ENCODE results near the gene PRDM16. TPM values are rescaled to one million over a fixed set of nuclear protein-coding genes. Genes with fewer than 3 reads are reported as not detected.

PRDM16 gene
- total and polyA plus RNA-seq, 2 of the 13 experiments (the other 11 are each of a cell fraction or from before 2014, with no cell fraction given): 0.15 to 0.81 TPM

GRCh38 chr1:3292051-3292722, 223.2 kb downstream of the PRDM16 start (continued):
- TF ChIP-seq, protein P1, sequence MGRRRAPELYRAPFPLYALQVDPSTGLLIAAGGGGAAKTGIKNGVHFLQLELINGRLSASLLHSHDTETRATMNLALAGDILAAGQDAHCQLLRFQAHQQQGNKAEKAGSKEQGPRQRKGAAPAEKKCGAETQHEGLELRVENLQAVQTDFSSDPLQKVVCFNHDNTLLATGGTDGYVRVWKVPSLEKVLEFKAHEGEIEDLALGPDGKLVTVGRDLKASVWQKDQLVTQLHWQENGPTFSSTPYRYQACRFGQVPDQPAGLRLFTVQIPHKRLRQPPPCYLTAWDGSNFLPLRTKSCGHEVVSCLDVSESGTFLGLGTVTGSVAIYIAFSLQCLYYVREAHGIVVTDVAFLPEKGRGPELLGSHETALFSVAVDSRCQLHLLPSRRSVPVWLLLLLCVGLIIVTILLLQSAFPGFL (CRISPR knock-in tag; IDR thresholded peaks at IDR 0.05): no peak
- TF ChIP-seq ZNF614 (CRISPR knock-in tag; IDR thresholded peaks at IDR 0.05; ENCODE audit: borderline replicate concordance) (no peak), ZNF580 (CRISPR knock-in tag; IDR thresholded peaks at IDR 0.05; ENCODE audit: borderline replicate concordance, low read depth) (0 out of 2 replicates have a peak, but pooled peaks have one; percentile 24), MAFF (IDR thresholded peaks at IDR 0.05; ENCODE audit: low read depth, low read length) (no peak), ZNF790 (CRISPR knock-in tag; IDR thresholded peaks at IDR 0.05; ENCODE audit: borderline replicate concordance) (no peak), NONO (IDR thresholded peaks at IDR 0.05) (no peak), NONO (CRISPR knock-in tag; conservative IDR thresholded peaks at IDR 0.05) (no peak), KMT2A (CRISPR knock-in tag; IDR thresholded peaks at IDR 0.05) (no peak), ZNF333 (CRISPR knock-in tag; IDR thresholded peaks at IDR 0.05; ENCODE audit: borderline replicate concordance) (no peak), ZNF430 (CRISPR knock-in tag; IDR thresholded peaks at IDR 0.05) (no peak), ZNF121 (CRISPR knock-in tag; IDR thresholded peaks at IDR 0.05) (no peak), RBFOX2 (IDR thresholded peaks at IDR 0.05; ENCODE audit: low read depth, low read length) (peak; percentile 62), ZSCAN31 (CRISPR knock-in tag; IDR thresholded peaks at IDR 0.05; ENCODE audit: low read depth) (no peak), AHR (CRISPR knock-in tag; IDR thresholded peaks at IDR 0.05) (no peak), NAIF1 (CRISPR knock-in tag; IDR thresholded peaks at IDR 0.05; ENCODE audit: borderline replicate concordance) (no peak), MTA1 (CRISPR knock-in tag; IDR thresholded peaks at IDR 0.05; ENCODE audit: borderline replicate concordance) (no peak; the same call in 1 of the 2 replicates), ZNF746 (CRISPR knock-in tag; IDR thresholded peaks at IDR 0.05) (peak; percentile 71; the same call in 1 of the 2 replicates), ZNF709 (CRISPR knock-in tag; IDR thresholded peaks at IDR 0.05) (no peak; the same call in 1 of the 2 replicates), RBAK (CRISPR knock-in tag; IDR thresholded peaks at IDR 0.05) (no peak), MLLT10 (CRISPR knock-in tag; IDR thresholded peaks at IDR 0.05) (no peak), ZSCAN30 (CRISPR knock-in tag; IDR thresholded peaks at IDR 0.05) (no peak), FOSL2 (CRISPR knock-in tag; IDR thresholded peaks at IDR 0.05) (no peak; the same call in 1 of the 2 replicates), TBX3 (IDR thresholded peaks at IDR 0.05; ENCODE audit: borderline replicate concordance) (no peak), STAT5B (CRISPR knock-in tag; IDR thresholded peaks at IDR 0.05) (no peak), MED13 (CRISPR knock-in tag; IDR thresholded peaks at IDR 0.05) (no peak), TGIF2 (CRISPR knock-in tag; IDR thresholded peaks at IDR 0.05) (no peak), SNAPC5 (CRISPR knock-in tag; IDR thresholded peaks at IDR 0.05; ENCODE audit: borderline replicate concordance) (no peak), LCORL (IDR thresholded peaks at IDR 0.05) (no peak), LCORL (CRISPR knock-in tag; IDR thresholded peaks at IDR 0.05) (peak; percentile 42), KMT2B (CRISPR knock-in tag; IDR thresholded peaks at IDR 0.05) (no peak), BHLHE40 (IDR thresholded peaks at IDR 0.05; ENCODE audit: low read length) (peak; percentile 57; the same call in 1 of the 2 replicates), ASH2L (IDR thresholded peaks at IDR 0.05; ENCODE audit: insufficient read length, low read depth, low read length) (no peak)
- TF ChIP-seq, protein P2, sequence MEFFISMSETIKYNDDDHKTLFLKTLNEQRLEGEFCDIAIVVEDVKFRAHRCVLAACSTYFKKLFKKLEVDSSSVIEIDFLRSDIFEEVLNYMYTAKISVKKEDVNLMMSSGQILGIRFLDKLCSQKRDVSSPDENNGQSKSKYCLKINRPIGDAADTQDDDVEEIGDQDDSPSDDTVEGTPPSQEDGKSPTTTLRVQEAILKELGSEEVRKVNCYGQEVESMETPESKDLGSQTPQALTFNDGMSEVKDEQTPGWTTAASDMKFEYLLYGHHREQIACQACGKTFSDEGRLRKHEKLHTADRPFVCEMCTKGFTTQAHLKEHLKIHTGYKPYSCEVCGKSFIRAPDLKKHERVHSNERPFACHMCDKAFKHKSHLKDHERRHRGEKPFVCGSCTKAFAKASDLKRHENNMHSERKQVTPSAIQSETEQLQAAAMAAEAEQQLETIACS (CRISPR knock-in tag; IDR thresholded peaks at IDR 0.05): no peak
